GM18507 (cell line): ENCODE measurements around the gene CADM2.

ENCODE experiments used
- DNase-seq: peaks from one replicate; pipeline ENCODE4 v3.0.0; 2011; ENCODE audit warnings: low read depth; ENCODE audit not compliant: insufficient read length; ENCODE audit errors: extremely low spot score
- FAIRE-seq: peaks from 2 replicates; lab custom pipeline; 2011; peaks lifted over from hg19 to GRCh38; lab: Jason Lieb, UNC

CADM2 gene

DNA sequence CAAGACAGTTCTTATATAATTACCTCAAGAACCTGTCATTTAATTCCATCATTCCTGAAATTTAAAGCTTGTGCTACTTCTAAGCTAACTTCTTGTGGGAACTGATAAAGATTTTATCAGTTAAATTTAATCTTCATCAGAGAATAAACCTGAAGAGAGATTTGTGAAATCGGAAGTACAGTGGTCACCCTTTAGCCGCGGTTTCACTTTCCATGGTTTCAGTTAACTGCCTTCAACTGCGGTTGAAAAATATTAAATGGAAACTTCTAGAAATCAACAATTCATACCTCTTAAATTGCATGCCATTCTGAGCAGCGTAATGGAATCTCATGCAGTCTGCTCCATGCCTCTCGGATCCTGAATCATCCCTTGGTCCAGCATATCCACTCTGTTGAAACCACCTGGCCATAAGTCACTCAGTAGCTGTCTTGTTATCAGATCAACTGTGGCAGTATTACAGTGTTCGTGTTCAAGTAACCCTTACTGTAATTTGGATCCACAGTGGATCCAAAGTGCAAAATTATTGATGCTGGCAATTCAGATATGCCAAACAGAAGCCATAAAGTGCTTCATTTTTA, 626.1 kb downstream of the CADM2 start:
- FAIRE-seq (no peak), DNase-seq (no peak)

DNA sequence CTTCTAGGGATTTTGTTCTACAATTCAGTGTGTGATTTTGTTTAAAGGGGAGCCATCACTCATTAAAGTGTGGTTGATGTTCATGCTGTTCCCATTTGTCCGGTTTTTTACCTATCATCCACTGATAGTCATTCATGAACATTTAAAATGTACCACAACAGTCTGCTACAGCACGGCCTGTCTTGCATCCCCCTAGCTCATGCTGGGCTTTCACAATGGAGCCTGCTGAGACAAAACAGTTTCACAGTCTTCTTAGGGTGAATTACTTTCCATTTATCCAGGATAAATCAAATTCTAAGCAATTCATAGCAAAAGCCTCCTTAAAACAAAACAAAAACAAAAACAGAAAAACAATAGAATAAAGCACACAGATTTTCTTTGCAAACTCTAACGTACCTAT, 627.2 kb downstream of the CADM2 start:
- FAIRE-seq (no peak), DNase-seq (no peak)

DNA sequence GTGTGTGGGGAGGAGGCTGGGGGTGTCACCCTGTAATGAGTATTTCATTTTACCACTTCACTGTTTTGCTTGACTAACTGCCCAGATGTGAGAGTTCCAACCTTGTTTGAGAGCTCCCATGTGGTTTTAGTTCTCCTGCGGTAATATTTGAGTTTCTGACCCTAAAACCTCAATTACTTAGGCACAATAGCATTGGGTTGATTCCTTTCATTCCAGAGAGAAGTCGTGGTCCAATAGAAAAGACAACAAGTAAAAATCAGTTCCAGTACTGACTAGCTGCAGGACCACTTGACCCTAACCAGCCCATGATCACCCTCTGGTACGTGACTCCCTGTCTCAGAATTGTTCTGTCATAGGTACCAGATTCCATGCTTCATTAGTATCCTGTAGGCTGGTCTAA, 630.4 kb downstream of the CADM2 start:
- DNase-seq (no peak), FAIRE-seq (no peak)

DNA sequence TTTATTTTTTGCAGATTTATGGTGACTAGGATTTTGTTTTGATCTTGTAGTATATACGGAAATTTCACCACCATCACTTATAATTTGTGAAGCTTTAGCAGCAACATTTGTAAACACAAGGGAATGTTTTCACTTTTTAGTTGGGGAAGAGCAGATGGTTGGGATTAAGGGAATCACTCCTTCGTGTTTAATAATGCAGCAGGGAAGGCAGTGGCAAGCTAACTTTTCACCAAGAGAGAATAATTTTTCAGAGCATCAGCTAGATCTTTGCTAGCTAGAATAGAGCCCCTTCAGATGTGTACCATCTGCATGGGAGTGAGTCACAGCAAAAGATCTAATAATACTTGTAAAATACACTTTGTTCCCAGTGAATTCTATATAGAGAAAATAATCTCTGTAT, 632.7 kb downstream of the CADM2 start:
- no peak for DNase-seq

DNA sequence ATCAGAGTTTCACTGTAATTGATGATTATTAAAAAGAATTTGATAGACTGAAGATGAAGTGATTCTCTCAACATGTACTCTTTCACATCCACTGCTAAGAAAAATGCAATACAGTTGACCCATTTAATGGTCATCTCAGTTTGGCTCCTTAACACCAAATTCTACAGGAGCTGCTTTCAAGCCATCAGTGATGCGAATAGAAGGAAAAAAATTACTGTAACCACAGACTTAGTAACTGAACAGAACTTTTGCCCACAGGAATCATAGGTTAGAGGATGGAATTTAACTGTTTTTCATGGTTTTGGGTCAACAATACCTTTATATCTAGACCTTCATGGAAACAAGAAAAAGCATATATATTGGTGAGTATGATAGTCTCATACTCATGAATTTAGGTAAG, 633.5 kb downstream of the CADM2 start:
- no peak for FAIRE-seq

More for the DNA sequence above, 632.7 kb downstream of the CADM2 start:
- no peak for FAIRE-seq

DNA sequence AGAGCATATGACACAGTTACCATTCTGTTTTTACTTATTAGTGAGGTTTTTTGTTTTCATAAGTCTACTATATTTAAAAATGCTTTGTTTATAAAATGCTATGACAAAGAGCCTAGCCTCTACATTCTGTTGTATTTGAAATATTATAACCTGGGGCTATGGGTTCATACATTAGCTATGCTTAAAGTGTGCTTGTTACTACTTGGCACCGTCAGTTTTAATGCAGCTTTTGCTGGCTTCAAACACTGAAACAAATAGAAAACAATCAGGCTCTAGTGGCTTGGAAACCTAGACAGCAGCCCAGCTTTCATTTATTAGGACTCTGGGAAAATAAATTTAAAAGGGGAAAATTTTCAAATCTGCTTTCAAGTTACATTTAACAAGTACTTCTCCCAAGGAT, 635.9 kb downstream of the CADM2 start:
- FAIRE-seq, result no peak
- no peak for DNase-seq

More for the DNA sequence above, 633.5 kb downstream of the CADM2 start:
- no peak for DNase-seq

DNA sequence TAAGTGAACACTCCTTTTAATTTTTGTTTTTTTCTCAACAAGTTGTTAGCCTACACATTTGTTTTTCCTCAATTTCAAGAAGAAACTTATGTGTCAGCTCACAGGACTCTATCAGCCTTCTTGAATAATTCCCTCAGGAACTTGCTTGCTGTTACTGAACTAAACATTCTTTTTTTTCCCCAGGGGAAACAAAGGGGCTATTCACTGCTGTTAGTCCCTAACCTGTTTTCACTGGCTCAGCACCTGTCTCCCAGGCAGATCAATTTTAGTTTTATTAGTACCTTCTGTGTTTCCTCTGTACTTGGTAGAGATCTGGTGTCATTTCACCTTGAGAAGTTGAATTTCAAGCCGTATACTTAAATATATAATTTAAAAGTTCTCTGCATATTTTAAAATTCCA, 644.6 kb downstream of the CADM2 start:
- no peak for DNase-seq
- FAIRE-seq, result no peak

DNA sequence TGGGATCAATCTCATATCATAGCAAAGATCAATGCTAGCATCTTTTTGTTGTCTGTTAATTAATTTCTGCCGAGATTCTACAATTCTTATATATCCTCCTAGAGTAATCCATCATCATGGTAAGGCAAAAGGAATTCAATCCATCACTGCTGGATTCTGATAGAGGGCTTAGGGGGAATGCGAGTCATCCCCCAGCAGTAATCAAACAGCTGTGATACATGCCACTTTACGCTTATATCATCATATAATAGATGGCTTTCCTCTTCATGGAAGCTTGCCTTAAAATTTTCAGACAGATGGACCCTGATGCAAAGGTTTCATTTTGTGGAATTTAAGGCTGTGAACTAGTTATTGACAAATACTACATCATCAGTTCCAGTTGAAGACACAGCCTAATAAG, 645.9 kb downstream of the CADM2 start:
- no peak for DNase-seq
- FAIRE-seq, result no peak

DNA sequence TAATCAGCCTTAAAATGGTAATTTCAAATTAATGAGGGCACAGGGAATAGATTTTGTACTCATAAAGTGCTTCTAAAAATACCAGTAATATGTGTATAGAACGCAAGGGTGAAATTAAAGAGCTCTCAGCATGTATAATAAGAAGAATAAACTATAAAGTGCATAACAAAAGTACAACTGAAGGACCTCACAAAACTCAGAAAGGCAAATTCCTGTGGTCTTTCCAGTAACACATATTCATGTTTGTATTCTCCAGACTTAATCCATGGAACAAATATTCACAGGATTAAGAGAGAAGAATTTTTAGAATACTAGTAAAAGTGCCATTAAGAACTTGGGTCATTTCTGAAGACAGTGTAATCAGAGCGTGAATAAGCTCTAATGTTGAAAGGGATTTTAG, 646.3 kb downstream of the CADM2 start:
- DNase-seq, result no peak

DNA sequence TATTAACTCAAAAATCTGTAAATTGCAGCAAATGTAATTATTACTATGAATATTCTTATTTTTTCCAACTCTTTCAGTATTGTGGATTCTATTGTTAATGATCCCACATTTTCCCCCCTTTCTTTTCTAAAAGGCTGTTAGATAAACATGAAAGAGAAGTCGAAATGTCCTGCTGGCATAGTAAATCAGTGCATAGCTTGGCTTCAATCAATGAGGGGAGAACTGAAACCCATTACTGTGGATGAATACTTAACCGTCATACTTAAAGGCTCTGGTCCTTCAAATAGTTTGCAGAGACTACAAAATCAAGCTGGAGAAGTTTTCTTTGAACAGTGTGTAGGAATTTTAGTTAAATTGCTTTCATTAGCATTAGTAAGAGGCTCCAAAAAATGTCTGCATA, 667.9 kb downstream of the CADM2 start:
- FAIRE-seq (no peak), DNase-seq (no peak)

More for the DNA sequence above, 646.3 kb downstream of the CADM2 start:
- no peak for FAIRE-seq

DNA sequence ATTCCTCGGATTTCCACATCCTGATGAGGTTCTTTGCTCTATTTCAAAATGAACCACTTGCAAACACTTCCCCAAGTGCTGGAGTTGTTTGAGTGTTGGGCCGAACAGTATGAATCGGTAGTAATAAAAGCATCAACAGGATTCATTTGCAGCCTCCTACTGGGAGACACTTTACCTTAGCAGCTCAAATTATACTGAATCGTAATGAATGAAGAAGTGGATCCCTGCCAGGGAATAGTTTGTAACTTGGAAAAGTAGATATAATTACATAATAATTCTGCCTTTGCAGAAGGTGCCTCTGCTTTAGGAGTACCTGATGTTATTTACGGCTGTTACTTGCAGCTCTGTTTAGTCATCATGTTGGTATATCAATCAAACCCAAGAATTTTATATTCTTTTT, 669.1 kb downstream of the CADM2 start:
- DNase-seq, result no peak

DNA sequence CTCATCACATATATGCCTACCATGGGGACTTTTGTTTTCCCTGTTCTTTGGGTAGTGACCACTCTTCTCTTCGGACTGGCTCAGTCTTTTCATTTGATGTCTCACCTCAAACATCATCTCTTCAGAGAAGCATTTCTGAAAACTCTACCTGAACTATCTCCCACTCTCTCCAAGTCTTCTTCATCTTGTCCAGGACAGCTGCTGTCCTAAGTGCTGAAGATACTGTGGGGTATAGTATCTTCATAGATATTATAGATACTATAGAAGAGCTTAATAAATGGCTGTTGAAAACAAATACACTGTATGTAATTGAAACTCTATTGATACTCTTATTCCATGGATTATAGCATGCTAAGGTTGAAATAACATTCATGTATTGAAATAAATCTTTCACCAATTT, 672.3 kb downstream of the CADM2 start:
- no peak for FAIRE-seq
- DNase-seq, result no peak

More for the DNA sequence above, 669.1 kb downstream of the CADM2 start:
- FAIRE-seq, result no peak

DNA sequence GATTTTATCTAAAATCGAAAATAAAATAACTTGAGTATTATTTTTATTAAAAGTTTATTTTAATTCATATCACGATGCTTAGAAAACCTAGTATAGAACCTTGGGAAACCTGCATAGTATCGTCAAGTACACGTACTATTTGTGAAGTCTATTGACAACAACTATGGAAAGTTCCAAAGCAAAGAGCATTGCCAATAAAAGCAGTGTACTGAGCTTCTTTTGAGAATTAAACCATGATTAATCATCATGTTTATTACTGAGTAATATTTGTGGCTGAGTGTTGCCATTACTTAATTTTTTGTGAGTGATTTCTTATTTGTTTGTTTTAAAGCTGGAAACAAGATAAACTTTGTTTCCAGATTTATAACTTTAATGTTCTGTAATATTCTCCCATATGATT, 674.1 kb downstream of the CADM2 start:
- FAIRE-seq (no peak), DNase-seq (no peak)

DNA sequence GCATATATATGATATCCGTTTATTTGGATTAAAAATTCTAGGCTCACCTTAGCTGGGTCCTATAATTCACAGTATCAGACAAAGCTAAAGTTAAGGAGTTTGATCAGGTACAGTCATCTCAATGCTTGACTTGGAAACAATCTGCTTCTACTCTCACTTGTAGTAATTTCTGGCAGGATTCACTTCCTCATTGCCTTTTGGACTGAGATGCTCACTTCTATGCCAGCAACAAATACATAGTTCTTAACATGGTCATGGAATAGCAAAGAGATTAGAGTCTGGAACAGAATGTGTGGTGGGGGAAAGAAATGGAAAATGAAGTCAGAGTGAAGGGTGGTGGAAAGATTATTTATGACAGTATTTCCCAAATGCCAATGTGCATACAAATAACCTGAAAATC, 693.6 kb downstream of the CADM2 start:
- no peak for FAIRE-seq
- DNase-seq, result no peak

DNA sequence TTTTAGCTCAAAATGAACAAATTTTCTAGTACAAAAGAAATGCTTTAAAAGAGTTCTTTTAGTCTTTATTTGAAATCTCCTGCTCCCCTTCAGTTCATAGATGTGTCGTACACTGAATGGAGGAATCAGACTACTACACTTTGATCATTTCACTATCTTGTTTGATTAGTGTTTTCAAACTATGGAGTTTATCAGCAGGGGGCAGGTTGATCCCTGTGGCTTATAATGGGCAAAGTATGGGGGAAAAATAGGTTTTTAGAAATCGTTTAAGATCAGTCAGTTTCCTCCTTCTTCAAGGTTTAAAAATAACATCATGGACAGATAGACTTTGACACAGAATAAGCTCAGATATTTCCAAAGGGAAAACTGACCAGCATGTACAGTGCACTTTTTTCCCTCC, 701.7 kb downstream of the CADM2 start:
- DNase-seq (no peak), FAIRE-seq (no peak)

DNA sequence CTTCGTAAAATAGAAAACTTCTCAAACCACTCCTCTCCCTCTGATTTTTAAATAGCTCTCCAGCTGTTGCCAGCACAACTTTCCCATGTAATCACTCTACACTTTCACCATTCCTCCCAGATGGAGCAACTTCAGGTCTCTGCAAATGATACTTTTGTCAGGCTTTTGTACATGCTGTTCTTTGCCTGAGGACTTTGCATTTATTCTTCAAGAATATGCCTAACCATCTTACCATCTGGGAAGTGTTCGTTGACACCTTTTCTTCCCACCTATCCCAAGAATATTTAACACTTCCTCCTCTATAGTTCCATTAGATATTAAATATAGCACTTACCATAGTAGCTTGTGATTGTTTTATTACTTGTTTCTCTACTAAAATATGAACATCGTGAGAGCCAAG, 703.7 kb downstream of the CADM2 start:
- FAIRE-seq, result no peak
- no peak for DNase-seq

DNA sequence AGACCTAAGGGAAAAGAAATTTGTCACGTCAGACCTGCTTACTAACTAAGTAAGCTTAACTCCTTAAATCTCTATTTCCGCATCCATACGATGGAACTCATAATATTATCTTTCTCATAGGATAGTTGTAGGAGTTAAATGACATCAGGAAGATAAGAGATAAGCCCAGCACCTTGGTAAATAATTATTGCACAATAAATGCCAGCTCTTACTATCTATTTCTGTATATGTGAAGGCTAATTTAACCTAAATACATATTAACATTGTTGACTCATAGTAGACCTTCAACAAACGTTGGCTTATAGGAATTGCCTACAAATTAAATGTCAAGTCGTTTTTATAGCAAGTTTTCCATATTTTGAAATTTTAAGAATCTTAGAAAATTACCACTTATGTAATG, 709.0 kb downstream of the CADM2 start:
- FAIRE-seq (no peak), DNase-seq (no peak)

DNA sequence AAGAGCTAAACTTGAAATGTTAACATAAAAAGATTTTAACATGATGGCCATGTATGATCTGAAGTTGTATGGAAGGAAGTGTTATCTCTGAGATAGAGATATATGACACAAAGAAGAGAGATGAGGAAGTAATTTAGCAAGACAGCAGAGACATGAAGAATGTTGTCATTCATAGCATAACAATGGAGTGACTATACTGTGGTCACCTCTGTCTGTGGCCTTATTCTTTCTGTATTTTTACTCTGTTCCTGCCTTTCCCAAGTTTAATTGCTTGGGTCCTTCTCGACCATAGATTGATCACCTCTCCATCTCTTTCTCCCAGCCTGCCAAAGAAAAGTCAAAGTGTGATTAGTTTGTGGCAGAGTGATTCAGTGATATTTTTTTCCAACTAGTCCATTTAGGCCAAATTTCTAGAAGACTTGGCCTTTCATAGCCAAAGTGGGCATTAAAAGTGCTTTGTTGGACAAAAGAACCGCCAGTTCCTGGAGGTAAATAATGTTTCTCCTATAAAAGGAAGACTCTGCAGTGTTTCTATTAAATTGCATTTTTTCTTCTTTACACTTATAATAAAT, 711.9 kb downstream of the CADM2 start:
- no peak for FAIRE-seq
- no peak for DNase-seq

DNA sequence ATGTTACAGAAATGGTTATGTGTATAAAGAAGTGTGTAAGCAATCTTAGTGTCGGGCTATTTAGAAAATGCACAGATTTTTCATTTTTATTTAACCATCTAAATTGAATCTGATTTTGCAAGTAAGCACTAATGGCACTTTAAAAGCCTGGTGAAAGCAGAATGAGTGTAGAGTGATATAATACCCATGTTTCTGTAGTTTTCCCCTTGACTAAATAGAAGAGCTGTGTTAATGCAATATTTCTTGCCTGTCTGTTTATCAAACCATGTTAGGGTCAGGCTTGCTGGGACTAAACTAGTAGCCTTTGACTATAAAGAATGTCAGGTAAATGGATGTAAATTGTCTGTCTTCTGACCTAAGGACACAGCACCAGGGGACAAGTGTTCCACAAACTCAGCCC, 714.0 kb downstream of the CADM2 start:
- FAIRE-seq, result no peak
- DNase-seq, result no peak

DNA sequence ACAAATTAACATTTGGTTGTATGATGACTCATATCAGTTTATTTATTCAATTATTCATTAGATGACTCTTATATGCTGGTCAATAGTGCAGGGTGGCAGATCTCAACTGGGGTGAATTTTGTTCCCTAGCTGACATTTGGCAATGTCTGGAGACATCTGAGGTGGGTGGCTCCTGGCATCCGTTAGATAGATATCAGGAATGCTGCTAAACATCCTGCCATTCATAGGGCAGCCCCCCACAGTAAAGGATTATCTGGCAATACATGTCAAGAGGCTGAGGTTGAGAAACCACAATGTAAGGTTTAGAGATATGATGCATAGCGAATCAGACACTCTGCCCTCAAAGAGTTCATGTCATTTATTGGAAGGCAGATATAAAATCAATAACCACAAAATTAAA, 719.9 kb downstream of the CADM2 start:
- DNase-seq (no peak), FAIRE-seq (no peak)

DNA sequence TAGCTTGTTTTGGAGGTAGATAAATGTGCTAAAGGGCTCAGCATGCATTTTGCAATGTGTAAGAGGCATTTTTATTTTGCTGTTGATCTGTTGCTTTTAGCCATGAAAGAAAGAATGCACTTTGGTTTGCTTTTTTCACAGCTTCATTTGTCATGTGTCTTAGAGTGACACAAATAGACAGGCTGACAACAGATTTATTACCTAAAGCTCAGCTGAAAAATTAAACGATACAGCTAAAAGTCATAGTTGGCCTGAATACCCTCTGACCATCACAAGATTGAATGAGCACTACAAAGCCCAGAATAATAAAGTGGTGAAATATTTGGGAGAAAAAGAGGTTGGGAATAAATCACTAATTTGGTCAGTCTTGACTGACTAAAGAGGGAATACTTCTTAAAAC, 723.1 kb downstream of the CADM2 start:
- FAIRE-seq (no peak), DNase-seq (no peak)

DNA sequence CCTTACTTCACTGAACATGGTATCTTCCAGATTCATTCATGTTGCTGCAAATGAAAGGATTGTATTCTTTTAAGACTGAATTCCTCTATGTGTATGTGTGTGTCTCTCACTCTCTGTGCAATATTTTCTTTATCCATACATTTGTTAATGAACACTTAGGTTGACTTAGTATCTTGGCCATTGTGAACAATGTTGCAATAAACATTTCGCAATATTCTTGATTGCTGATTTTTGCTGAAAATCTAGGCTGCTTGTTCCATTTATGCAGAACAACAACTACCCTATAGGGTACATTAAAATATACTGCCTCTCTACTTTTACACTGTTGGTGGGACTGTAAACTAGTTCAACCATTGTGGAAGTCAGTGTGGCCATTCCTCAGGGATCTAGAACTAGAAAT, 732.4 kb downstream of the CADM2 start:
- DNase-seq, result no peak
- no peak for FAIRE-seq
